ENCODE measurements around the gene FAAP100.

DNA sequence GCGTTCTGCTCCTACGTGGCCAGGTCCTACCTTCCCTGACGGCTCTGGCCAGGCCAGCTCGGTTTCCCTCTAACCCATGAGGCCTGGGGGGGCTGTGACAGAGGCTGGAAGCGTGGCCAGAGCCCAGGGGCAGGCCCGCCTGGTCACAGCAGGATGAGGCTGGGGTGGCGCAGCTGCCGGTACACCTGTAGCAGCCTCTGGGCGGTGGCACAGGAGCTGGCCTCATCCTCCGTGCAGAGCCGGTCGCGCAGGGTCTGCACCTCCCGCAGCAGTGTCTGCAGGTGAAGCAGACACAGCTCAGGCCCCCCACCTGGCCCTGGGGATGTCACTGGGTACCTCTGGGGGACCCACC is 11.5 kb downstream of the FAAP100 start:
- TF ChIP-seq, protein P1, sequence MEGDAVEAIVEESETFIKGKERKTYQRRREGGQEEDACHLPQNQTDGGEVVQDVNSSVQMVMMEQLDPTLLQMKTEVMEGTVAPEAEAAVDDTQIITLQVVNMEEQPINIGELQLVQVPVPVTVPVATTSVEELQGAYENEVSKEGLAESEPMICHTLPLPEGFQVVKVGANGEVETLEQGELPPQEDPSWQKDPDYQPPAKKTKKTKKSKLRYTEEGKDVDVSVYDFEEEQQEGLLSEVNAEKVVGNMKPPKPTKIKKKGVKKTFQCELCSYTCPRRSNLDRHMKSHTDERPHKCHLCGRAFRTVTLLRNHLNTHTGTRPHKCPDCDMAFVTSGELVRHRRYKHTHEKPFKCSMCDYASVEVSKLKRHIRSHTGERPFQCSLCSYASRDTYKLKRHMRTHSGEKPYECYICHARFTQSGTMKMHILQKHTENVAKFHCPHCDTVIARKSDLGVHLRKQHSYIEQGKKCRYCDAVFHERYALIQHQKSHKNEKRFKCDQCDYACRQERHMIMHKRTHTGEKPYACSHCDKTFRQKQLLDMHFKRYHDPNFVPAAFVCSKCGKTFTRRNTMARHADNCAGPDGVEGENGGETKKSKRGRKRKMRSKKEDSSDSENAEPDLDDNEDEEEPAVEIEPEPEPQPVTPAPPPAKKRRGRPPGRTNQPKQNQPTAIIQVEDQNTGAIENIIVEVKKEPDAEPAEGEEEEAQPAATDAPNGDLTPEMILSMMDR (conservative IDR thresholded peaks at IDR 0.05) = no peak
- TF ChIP-seq EZH2 (IDR thresholded peaks at IDR 0.05; ENCODE audit: low read depth) = no peak
